Measurements from ENCODE around the gene GGACT.

The GGACT gene

DNA sequence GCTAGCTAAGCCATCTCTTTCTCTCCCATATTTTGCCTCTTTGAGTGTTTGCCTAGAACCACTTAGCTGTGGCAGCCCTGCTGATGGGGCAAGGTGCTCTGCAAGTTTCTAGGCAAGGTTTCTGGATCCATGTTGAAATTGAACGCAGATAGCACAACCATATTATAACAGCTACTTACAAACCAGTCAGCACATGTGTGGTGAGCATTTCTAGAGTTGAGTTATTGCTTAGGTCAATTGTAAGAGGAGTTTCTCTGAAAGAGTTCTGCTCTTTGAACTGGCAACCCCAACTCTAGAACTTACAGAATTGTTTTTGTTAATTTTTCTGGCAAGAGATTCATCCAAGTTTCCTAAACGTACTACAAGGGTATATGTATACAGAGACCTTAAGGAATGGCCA is 103.3 kb downstream of the GGACT start:
- TF ChIP-seq, protein P1, sequence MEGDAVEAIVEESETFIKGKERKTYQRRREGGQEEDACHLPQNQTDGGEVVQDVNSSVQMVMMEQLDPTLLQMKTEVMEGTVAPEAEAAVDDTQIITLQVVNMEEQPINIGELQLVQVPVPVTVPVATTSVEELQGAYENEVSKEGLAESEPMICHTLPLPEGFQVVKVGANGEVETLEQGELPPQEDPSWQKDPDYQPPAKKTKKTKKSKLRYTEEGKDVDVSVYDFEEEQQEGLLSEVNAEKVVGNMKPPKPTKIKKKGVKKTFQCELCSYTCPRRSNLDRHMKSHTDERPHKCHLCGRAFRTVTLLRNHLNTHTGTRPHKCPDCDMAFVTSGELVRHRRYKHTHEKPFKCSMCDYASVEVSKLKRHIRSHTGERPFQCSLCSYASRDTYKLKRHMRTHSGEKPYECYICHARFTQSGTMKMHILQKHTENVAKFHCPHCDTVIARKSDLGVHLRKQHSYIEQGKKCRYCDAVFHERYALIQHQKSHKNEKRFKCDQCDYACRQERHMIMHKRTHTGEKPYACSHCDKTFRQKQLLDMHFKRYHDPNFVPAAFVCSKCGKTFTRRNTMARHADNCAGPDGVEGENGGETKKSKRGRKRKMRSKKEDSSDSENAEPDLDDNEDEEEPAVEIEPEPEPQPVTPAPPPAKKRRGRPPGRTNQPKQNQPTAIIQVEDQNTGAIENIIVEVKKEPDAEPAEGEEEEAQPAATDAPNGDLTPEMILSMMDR (IDR thresholded peaks at IDR 0.05), result no peak
- no peaks in the 10 kb centered on the region for H3K4me1 ChIP-seq
- H3K27ac ChIP-seq, result no peak overlapping the region
- H3K36me3 ChIP-seq (ENCODE audit: control insufficient read depth, insufficient read depth, low read length), result no peaks in the 10 kb centered on the region
- no peaks in the 10 kb centered on the region for H3K27me3 ChIP-seq (ENCODE audit: control insufficient read depth, insufficient read depth, low read length)
- no peak overlapping the region for H3K4me2 ChIP-seq (ENCODE audit: low read length)
- no peak overlapping the region for H3K9ac ChIP-seq
- H2AFZ ChIP-seq, result no peak overlapping the region
- no peaks in the 10 kb centered on the region for H3K79me2 ChIP-seq
- H3K4me3 ChIP-seq (ENCODE audit: low read depth, low read length), result no peak overlapping the region
- no peaks in the 10 kb centered on the region for H3K9me3 ChIP-seq (ENCODE audit: control insufficient read depth, low read length)

DNA sequence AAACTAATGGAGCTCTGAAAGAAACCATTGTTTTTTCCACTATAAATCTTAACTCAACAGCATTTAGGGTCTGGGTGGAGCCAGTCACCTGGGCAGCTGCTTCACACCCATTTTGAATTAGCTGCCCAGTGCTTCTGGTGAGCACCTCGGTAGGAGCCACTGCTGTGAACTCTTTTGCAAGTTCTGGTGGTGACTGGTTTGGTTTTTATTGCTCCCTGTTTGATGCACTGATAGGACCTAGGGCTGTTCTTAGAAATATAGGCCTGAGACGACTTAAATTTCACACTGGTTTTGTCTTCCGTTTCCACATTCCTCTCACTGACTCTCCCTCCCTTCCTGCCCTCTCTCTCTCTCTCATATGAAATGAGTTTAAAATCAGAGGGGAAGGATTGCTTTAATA is 103.9 kb downstream of the GGACT start:
- H3K36me3 ChIP-seq (ENCODE audit: control insufficient read depth, insufficient read depth, low read length), result no peaks in the 10 kb centered on the region

DNA sequence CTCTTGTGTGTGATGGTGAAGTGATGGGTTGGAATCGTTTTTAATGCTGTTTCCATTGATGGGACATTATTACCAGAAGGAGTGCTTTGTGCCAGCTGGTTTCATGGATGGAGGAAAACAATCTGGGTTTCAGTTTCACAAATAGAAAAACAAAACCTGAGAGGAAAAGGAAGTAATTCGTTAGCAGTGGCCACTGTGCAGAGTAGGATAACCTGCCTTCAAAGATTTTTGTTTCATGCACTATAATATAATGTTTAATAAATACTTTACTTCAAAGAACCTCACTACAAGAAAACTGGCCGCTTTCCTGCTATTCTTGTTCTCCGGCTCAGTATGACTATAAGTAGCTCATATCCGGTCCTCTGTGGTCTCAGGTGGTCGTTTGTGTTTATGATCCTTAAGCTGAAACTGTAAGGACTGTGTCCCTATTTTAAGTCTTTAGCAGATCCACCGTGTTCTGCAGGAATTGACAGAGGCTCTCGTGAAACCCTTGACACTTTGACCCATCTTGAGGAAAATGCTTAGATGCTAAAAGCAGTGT is 104.7 kb downstream of the GGACT start:
- Histone ChIP-seq H3K9ac (no peak overlapping the region), H3K27me3 (ENCODE audit: control insufficient read depth, insufficient read depth, low read length) (no peaks in the 10 kb centered on the region), H3K9me3 (ENCODE audit: control insufficient read depth, low read length) (no peaks in the 10 kb centered on the region), H3K27ac (no peak overlapping the region), H3K79me2 (no peaks in the 10 kb centered on the region), H3K4me1 (no peaks in the 10 kb centered on the region), H3K36me3 (ENCODE audit: control insufficient read depth, insufficient read depth, low read length) (no peaks in the 10 kb centered on the region), H3K4me2 (ENCODE audit: low read length) (no peak overlapping the region), H2AFZ (no peak overlapping the region), H3K4me3 (ENCODE audit: low read depth, low read length) (no peak overlapping the region)
- TF ChIP-seq, protein P1 (IDR thresholded peaks at IDR 0.05), result no peak

More for the DNA sequence above, 103.9 kb downstream of the GGACT start:
- Histone ChIP-seq H3K79me2 (no peaks in the 10 kb centered on the region), H3K4me2 (ENCODE audit: low read length) (no peak overlapping the region), H3K9ac (no peak overlapping the region), H3K9me3 (ENCODE audit: control insufficient read depth, low read length) (no peaks in the 10 kb centered on the region), H3K27me3 (ENCODE audit: control insufficient read depth, insufficient read depth, low read length) (no peaks in the 10 kb centered on the region), H3K27ac (no peak overlapping the region), H3K4me1 (no peaks in the 10 kb centered on the region), H3K4me3 (ENCODE audit: low read depth, low read length) (no peak overlapping the region), H2AFZ (no peak overlapping the region)
- TF ChIP-seq, protein P1 (IDR thresholded peaks at IDR 0.05), result no peak

DNA sequence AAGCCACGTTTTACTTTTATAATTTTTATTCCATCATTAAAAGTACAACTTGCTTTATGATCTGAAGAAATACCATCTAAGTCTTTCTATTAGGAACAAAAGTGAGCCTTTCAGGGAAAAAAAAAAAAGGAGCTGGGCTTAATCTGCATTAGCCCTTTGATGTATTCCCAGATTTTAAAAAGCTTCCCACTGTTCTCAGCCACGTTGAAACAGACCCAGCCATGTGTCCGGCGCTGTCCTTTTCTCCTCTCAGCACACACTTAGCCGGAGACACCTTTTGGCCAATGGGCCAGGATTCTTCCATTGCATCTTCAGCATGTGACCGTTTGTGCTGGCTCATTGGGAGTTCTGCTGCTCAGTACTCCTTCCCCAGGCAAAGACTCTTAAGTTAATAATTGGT is 105.5 kb downstream of the GGACT start:
- H3K36me3 ChIP-seq (ENCODE audit: control insufficient read depth, insufficient read depth, low read length), result no peaks in the 10 kb centered on the region
- no peak overlapping the region for H3K4me3 ChIP-seq (ENCODE audit: low read depth, low read length)
- no peaks in the 10 kb centered on the region for H3K9me3 ChIP-seq (ENCODE audit: control insufficient read depth, low read length)
- H3K4me1 ChIP-seq, result no peaks in the 10 kb centered on the region
- H3K4me2 ChIP-seq (ENCODE audit: low read length), result no peak overlapping the region
- no peaks in the 10 kb centered on the region for H3K79me2 ChIP-seq
- no peak overlapping the region for H3K9ac ChIP-seq
- no peaks in the 10 kb centered on the region for H3K27me3 ChIP-seq (ENCODE audit: control insufficient read depth, insufficient read depth, low read length)
- TF ChIP-seq, protein P1 (IDR thresholded peaks at IDR 0.05), result no peak
- no peak overlapping the region for H3K27ac ChIP-seq
- H2AFZ ChIP-seq, result no peak overlapping the region

DNA sequence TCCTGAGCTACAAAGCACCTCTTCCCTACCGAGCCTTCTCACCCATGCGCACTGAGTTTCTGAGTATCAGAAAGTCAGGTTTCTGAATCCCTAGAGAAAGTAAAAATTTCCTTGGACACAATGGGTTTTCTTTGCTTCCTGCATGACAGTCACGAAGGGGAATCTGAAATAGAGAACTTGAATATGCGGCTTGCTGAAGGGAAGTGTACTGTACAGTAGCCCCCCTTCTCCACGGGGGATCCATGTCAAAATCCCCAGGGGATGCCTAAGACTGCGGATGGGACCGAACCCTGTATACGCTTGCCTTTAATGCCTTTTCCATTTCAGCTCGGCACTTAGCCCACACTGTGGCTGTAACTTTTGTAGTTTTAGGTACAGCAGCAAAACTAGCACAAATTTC is 107.9 kb downstream of the GGACT start:
- no peak overlapping the region for H3K9ac ChIP-seq
- TF ChIP-seq, protein P1 (IDR thresholded peaks at IDR 0.05), result no peak
- H2AFZ ChIP-seq, result no peak overlapping the region
- no peak overlapping the region for H3K4me3 ChIP-seq (ENCODE audit: low read depth, low read length)
- H3K9me3 ChIP-seq (ENCODE audit: control insufficient read depth, low read length), result no peaks in the 10 kb centered on the region
- no peaks in the 10 kb centered on the region for H3K79me2 ChIP-seq
- no peaks in the 10 kb centered on the region for H3K36me3 ChIP-seq (ENCODE audit: control insufficient read depth, insufficient read depth, low read length)
- no peak overlapping the region for H3K27ac ChIP-seq
- H3K4me1 ChIP-seq, result no peaks in the 10 kb centered on the region
- no peaks in the 10 kb centered on the region for H3K27me3 ChIP-seq (ENCODE audit: control insufficient read depth, insufficient read depth, low read length)
- no peak overlapping the region for H3K4me2 ChIP-seq (ENCODE audit: low read length)
